HG03354 (cell line): ENCODE measurements around the gene MAST1.
"Not testable (repeated sequence)": the region's sequence is repeated elsewhere in the genome, so short reads cannot be mapped to it uniquely, and the experiment has no call there.

Source experiments
- ATAC-seq: cut with Tn5 transposase; IDR thresholded peaks from one replicate; pipeline ENCODE4 v1.9.1; 2021; ENCODE audit warnings: mild to moderate bottlenecking; ENCODE audit not compliant: unreplicated experiment, poor library complexity, severe bottlenecking

MAST1 gene

DNA sequence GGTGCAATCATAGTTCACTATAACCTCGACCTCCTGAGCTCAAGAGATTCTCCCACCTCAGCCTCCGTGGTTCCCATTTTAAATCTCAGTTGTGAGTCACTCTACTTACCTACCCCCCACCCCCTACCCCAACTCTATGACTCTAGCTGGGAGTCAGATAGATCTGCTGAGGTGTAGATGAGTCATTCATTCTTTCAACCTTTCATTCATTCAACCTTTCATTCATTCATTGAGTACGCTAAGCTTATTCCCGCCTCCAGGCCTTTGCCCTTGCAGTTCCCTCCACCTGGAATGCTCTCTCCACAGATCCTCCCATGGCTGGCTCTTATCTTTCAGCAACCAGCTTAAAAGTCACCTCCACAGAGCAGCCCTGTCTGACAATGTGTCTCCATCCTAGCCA lies 1.1 kb upstream of the MAST1 start:
- no peak for ATAC-seq

DNA sequence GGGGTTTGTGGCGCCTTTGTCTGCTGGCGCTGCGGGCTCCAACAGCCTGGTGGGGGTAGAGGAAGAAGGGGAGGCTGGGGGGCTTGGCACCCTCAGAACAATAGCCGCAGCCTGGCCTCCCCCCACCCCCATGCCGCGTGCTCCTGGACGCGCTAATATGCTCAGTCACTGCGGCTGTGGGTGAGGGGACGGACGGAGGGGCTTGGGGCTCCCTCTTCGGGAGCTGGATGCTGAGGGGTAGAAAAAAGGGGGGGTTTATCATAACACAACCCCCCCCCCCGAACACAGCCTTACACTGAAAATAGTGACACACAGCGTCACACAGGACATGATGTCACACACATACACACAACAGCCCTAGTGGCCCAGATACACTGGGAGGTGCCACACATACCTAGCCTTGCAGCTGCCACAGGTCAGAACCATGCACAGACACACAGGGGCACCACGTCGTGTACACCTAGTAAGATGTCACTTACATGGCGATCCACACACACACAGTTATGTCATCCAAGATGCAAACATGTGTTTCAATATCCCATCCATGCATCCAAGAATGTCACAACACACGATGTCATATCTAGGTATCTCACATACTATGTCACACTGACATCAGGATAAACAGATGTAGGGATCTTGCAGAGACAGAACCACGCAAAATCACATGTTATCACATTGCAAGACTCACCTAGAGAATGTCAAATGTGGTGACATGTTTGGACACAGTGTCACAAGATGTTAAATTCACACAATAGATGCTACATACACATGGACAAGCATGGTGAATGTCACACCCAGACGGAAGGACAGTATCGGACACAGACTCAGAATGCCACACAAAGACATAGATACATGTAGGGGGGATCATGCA lies 806 bp downstream of the MAST1 start:
- no peak for ATAC-seq

DNA sequence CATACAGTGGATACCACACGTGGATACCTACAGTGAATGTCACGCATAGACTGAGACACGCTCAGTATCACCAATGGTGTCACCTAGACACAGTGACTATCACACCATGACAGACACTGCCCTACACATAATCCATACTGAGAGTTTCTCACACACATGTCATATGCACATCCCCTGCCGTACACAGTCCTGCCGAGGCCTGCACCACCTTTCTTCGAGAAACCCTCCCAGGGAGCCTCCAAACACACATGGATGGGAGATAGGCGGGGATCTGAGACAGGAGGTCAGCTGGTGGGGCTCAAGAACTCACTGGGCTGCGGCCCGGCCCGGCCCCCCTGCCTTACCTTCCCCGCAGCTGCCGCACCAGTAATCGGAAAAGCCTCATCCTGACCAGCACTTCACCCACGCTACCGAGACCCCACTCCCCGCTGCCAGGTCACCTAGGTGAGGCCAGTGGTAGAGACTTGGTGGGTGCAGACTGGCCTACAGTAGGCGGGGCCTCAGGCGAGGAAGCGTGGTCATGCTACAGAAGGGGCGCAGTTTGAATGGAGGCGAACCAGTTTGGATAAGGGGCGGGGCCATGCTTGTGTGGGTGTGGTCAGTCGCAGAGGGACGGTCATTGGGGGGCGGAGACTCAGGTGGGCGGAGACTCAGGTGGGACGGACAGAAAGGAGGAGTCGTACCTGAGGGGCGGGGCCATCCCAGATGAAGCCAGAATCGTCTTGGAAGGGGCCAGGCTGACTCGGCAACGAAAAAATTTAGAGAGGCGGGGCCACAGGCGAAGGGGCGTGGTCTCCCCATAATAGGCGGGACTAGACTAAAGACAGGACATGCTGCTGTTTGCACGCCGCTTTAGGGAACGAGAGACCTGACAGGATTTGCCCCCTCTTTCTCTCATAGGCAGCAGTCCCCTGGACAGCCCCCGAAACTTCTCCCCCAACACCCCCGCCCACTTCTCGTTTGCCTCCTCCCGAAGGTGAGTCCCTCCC lies 2.1 kb downstream of the MAST1 start:
- ATAC-seq: no peak

DNA sequence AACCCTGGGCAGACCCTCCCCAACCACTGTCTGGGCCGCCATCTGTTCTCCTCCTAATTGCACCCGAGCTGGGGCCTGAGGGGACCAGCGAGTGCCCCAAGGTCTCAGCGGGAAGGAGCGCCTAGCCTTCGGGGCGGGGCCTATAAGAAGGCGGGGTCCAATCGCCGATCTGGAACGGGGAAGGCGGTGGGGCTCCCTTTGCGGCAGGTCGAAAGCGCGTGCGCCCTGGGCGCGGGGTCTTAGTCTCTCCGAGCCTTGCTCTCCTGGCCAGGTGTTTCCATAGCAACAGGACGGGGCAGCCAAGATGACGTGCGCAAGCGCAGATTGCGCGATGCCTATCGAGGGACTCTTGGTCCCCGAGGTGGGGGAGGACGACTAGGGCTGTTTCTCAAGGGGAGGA lies 2.8 kb downstream of the MAST1 start:
- no peak for ATAC-seq

DNA sequence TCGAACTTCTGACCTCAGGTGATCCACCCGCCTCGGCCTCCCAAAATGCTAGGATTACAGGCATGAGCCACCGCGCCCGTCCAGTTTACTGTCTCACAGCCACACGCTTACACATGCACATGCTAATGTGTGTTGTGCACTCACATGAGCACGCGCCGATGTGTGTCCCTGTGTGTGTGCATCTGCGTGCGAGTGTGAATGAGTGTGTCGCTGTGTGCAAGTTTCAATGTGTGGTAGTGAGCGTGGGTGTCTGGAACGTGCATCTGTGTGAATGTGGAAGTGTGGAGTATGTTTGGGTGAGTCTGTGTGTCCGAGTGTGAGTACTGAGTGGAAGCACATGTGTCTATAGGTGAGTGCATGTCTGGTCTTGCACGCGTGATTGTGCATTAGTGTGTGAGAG lies 4.2 kb downstream of the MAST1 start:
- no peak for ATAC-seq

DNA sequence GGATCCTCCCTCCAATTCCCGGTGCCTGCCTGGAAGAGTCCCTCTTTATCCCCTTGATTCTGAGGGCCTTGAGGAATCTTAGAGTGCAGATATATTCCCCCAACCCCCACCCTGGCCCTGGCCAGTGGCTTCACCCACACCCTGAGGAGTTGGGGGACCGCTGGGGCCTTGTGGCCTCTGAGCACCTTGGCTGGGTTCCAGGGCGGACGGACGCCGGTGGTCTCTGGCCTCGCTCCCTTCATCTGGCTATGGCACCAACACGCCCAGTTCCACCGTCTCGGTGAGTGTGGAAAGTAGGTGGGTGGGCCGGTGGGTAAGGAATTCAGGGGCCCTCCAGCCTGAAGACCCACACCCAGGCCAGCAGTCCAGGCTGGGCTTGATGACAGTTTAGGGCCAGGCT lies 5.0 kb downstream of the MAST1 start:
- ATAC-seq: no peak

DNA sequence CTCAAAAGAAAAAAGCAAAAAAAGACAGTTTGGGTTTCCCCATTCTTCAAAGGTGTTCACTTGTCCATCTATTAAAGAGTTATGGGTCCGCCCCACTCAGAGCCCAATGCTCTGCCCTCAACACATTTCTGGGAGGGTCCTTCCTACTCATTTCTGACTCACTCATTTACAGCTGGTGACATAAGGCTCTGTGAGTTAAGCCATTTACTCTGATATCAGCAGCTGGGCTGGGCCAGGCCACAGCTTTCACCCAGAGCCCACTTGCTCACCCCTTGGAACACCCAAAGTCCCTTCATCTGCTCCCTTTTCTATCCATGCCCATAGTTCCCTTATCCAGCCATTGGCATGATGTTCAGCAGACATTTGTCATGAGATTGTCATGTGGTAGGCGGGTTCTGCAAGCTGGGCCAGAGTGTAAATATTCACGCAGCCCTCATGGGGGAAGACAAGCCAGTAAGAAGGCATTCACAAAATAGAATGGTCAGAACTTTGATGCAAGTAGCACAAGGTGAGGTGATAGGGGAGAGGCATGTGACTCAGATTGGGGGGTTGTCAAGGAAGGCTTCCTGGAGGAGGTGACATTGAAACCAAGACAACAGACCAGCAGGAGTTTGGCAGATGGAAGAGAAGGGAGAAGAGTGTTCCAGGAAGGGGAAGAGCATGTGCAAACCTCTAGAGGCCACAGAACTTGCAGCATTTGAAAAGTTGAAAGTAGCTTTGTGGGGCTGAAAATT lies 5.9 kb downstream of the MAST1 start:
- no peak for ATAC-seq

DNA sequence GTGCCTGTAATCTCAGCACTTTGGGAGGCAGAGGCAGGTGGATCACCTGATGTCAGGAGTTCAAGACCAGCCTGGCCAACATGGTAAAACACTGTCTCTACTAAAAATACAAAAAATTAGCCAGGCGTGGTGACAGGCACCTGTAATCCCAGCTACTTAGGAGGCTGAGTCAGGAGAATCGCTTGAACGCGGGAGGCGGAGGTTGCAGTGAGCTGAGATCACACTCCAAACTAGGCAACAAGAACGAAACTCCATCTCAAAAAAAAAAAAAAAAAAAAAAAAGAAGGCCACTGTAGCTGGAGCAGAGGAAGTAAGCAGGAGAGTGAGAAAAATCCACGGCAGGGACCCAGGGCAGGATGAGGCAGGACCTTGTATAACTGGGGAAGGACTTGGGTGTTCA lies 8.3 kb downstream of the MAST1 start:
- not testable (repeated sequence) for ATAC-seq

DNA sequence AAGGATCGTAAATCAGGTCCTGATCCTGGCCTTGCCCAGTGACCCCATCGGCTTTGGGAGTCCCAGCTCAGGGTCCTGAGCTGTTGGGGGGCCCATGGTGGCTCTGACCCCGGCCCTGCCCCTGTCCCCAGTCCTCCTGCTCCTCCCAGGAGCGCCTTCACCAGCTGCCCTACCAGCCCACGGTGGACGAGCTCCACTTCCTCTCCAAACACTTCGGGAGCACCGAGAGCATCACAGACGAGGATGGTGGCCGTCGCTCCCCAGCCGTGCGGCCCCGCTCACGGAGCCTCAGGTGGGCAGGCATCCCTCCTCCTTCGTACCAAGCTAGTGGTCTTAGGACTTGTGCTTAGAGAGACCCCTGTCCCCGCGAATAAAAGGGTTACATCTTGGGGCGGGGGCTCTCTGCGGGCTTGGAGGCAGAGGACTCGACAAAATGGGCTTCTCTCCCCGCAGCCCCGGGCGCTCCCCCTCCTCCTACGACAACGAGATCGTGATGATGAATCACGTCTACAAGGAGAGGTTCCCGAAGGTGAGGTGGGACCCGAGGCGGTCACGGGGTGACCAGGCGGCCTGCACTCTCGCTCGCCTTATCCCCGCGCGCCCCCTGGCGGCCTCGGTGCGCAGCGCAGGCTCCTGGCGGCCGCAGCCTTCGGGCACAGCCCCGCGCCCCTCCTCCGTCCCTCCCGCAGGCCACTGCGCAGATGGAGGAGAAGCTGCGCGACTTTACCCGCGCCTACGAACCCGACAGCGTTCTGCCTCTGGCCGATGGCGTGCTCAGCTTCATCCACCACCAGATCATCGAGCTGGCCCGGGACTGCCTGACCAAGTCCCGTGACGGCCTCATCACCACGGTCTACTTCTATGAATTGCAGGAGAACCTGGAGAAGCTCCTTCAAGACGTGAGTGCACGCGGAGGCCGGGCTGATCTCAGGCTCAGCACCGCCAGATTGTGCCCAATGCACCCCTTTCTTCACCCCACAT lies 9.1 kb downstream of the MAST1 start:
- no peak for ATAC-seq

DNA sequence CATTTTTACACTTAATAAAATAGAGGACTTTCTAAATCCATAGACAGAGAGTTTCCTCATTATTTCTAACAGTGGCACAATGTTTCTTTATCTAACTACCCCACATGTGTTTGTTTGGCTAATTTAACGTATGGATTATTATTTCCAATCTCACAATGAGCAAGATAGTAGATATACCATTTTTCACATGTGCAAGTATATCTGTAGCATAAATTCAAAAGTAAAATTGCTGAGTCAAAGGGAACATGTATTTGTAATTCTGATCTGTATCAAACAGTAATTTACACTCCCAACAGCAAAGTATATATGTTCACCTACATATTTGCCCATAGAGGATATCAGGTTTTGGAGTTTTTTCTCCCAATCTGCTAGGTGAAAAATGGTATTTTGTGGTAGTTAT lies 18.3 kb downstream of the MAST1 start:
- no peak for ATAC-seq

DNA sequence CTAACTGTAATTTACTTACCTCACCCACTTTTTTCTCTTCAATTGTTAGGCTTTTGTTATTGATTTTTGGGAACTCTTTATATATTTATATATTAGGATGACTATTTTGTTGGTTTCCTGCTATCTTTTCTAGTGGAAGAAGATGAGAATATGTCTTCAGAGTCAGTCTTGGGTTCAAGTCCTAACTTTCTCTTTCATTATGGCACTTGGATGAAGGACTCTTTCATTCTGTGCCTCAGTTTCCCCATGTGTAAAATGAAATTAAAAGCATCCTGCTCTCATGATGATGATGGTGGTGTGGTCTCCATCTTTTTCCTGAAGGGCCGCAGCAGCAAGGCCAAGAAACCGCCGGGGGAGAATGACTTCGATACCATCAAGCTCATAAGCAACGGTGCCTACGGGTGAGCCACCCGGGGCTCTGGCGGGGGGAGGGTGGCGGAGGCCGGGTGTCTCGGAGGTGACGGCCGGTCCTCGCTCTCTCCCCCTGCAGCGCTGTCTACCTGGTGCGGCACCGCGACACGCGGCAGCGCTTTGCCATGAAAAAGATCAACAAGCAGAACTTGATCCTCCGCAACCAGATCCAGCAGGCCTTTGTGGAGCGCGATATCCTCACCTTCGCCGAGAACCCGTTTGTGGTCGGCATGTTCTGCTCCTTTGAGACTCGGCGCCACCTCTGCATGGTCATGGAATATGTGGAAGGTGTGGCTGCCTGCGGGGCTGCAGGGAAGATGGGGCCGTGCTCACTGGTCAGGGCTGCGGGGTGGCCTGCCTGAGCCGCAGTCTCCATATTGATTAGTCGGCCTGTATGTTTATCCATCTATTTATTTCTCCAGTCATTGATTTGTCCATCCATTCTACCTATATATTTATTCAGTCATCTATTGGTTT lies 20.0 kb downstream of the MAST1 start:
- no peak for ATAC-seq

DNA sequence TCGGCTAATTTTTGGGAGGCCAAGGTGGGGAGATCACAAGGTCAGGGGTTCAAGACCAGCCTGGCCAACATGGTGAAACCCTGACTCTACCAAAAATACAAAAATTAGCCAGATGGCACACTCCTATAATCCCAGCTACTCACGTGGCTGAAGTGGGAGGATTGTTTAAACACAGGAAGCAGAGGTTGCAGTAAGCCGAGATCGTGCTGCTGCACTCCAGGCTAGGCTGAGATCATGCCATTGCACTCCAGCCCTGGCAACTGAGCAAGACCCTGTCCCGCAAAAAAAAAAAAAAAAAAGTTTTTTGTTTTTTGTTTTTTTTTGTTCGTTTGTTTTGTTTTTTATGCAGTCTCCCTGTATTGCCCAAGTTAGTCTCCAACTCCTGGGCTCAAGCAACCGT lies 21.2 kb downstream of the MAST1 start:
- ATAC-seq: no peak

DNA sequence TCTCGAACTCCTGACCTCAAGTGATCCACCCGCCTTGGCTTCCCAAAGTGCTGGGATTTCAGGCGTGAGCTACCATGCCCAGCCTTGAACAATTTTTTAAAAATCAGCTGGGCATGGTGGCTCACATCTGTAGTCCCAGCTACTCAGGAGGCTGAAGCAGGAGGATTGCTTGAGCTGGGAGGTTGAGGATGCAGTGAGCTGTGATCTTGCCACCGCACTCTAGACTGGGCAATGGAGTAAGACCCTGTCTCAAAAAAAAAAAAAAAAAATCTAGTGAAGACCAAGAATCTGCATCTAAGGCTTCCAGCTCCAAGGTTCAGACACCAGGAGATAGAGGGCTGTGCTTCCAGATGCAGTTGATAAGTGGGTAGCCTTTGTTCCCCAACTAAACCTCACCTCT lies 25.8 kb downstream of the MAST1 start:
- ATAC-seq: no peak

DNA sequence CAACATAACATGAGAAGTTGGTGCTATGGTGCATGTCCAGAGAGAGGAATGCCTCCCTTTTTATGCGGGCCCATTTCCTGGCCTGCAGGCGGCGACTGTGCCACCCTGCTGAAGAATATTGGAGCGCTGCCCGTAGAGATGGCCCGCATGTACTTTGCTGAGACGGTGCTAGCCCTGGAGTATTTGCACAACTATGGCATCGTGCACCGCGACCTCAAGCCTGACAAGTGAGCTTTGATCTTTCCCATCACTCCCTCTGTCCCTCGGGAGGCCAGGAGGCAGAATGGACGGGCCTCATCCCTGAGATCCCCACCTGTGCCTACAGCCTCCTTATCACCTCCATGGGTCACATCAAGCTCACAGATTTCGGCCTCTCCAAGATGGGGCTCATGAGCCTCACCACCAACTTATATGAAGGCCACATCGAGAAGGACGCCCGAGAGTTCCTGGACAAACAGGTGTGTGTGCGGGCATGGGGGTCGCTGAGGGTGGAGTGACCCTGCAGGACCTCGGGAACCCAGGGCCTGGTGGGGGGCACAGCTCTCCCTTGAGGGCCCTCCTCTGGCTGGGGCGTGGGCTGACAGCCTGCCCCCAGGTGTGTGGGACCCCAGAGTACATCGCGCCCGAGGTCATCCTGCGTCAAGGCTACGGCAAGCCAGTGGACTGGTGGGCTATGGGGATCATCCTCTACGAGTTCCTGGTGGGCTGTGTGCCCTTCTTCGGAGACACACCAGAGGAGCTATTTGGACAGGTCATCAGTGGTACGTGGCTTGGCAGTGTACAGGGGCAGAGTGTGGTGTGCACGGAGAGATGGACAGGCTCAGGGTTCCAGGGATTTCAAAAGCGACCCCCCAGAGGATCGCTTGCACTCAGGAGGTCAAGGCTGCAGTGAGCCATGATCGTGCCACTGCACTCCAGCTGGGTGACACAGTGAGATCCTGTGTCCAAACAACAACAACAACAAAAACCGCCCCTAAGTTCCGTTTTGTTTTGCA lies 26.7 kb downstream of the MAST1 start:
- no peak for ATAC-seq

DNA sequence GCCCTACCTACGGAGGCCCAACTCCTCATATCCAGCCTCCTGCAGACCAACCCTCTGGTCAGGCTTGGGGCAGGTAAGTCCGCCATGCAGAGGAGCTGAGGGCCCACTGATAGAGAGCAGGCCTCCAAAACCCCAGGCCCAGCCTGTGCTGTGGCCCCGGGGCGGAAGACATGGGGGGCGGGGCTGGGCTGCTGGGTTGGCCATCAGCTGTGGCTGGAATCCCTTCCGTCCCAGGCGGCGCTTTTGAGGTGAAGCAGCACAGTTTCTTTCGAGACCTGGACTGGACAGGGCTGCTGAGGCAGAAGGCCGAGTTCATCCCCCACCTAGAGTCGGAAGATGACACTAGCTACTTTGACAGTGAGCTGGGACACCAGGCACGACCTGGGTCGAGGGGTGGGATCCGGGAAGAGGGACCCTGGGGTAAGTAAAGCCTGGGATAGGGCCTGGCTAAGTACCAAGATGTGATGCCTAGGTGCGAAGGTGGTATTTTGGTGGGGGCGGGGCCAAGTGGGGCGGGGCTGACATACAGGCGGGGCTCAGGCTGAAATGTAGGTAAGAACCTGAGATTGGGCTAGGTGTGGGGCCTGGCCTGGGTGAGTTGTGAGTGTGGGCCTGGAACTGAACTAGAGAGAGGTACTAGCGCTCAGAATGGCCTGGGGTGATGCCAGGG lies 27.6 kb downstream of the MAST1 start:
- no peak for ATAC-seq

DNA sequence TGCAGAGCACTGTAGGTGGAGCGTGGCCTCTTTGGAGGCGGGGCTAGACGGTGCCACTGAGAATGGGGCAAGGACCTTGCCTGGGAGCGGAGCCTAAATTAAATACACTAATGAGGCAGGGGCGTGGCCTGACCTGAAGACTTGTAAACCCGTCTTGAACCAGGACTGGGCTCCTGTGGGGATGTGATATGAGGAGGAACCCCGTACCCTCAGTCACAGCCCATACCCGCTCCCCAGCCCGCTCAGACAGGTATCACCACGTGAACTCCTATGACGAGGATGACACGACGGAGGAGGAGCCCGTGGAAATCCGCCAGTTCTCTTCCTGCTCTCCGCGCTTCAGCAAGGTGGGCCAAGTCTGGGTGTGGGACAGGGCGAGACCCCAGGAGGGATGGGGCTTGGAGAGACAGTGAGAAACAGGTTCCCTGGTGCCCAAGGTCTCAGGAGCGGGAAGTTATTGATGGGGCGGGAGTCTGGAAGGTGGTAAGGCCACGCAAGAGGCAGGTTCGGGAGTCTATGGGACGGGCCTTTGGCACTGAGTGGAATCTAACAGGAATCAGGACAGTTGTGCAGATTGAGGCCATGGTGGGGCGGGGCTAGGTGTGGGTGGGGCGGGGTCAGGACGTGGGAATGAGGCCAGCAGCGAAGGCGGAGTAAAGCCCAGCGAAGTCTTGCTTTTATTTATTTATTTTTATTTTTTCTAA lies 28.3 kb downstream of the MAST1 start:
- no peak for ATAC-seq
